H1 (cell line): ENCODE data around the gene CTAG1A. TPM values are rescaled to one million over a fixed set of nuclear protein-coding genes. Genes with fewer than 3 reads are reported as not detected.

Experiments used
- JUN ChIP-seq: IDR thresholded peaks from 2 replicates; pipeline ENCODE4 v1.6.1; 2011; ENCODE audit warnings: low read depth, mild to moderate bottlenecking, improper control_type of control experiment, low read length
- JUND ChIP-seq: IDR thresholded peaks from 2 replicates; pipeline ENCODE4 v1.6.1; 2011; ENCODE audit warnings: mild to moderate bottlenecking, improper control_type of control experiment, low read length
- NANOG ChIP-seq: IDR thresholded peaks from 2 replicates; pipeline ENCODE4 v1.6.1; 2011; ENCODE audit warnings: low read length, low read depth, mild to moderate bottlenecking, inconsistent platforms; ENCODE audit not compliant: insufficient read depth, poor library complexity, severe bottlenecking
- RBBP5 ChIP-seq: IDR thresholded peaks from 2 replicates; pipeline ENCODE4 v1.7.1; 2012; ENCODE audit warnings: low read depth, mild to moderate bottlenecking, inconsistent platforms, low read length, moderate library complexity, borderline replicate concordance
- SIRT6 ChIP-seq: IDR thresholded peaks from one replicate; pipeline ENCODE4 v1.7.1; 2012; ENCODE audit warnings: low read length, inconsistent platforms
- SUZ12 ChIP-seq: fragments of 200-600 bp; sonication (generic); IDR thresholded peaks from 2 replicates; pipeline ENCODE4 v1.6.1; 2012; ENCODE audit warnings: mild to moderate bottlenecking, inconsistent platforms, low read length, moderate library complexity, mixed read lengths
- TBP ChIP-seq: IDR thresholded peaks from 2 replicates; pipeline ENCODE4 v1.6.1; 2011; ENCODE audit warnings: low read depth, low read length, improper control_type of control experiment
- TEAD4 ChIP-seq: IDR thresholded peaks from 2 replicates; pipeline ENCODE4 v1.6.1; 2012; ENCODE audit warnings: low read depth, low read length, inconsistent platforms, mixed read lengths
- polyA plus RNA-seq, 7 experiments: library from polyadenylated mRNA; depleted of rRNA in 3 of 7; stranded (reverse) in 5 of 7; unstranded in 2 of 7; fragments of >200 nt in 5 of 7; fragments of 200-250 nt in 2 of 7; gene quantifications; 1 replicate in 5 of 7; 2 replicates in 1 of 7; 4 replicates in 1 of 7; pipeline versions ENCODE4 v1.2.1 to v1.2.3, GENCODE V29; 2011 to 2013; ENCODE audit warnings: missing spikeins in 2 of 7, mixed read lengths in 2 of 7
- total RNA-seq: library from RNA; stranded (reverse); fragmentation: NEBNext Ultra II Directional; extraction: Animal tissue kit (Norgen Biotek cat#: 25700); gene quantifications from 2 replicates; pipeline ENCODE4 v1.2.1, GENCODE V29; 2021
- TF ChIP-seq, protein P1 (sequence below), 3 experiments: IDR thresholded peaks; 1 replicate in 2 of 3; 2 replicates in 1 of 3; pipeline versions ENCODE4 v1.5.1 to v1.6.1; 2011; ENCODE audit warnings: low read length in 3 of 3, mild to moderate bottlenecking in 3 of 3, inconsistent platforms in 2 of 3, low read depth in 1 of 3, moderate library complexity in 1 of 3; ENCODE audit not compliant: insufficient read depth in 1 of 3; ENCODE audit errors: control extremely low read depth in 1 of 3

CTAG1A gene
- total and polyA plus RNA-seq, 2 of the 8 experiments (the other 6 are each of a cell fraction or from before 2014, with no cell fraction given), result not detected

DNA sequence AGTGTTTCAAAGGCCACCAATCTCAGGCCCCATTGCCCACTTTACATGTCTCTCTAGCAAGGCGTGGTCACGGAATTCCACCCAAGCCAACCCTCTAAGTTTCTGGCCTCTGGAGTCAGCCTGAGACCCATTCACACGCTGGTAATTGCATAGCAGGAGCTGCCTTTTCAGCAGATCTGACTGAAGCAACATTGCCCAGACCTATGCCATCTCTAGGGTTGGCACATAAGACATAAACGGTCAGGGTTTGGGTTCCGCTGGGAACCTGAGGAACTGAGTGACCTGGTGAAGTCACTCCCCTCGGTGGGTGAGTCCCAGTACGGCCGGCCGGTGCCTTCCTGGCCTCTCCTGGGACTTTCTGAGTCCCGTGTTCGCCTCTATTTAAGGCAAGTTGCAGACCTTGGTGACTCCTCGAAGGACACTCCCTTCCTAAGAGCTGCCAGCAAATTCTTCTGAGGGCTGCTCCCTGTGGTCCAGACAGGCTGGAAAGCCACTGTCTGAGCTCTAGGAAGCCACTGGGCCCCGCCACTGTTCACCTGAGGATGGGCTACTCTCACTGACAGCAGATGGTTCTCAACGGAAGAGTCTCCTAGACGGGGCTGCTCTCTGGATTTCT, 15.9 kb downstream of the CTAG1A start (continued):
- TF ChIP-seq, protein P1, sequence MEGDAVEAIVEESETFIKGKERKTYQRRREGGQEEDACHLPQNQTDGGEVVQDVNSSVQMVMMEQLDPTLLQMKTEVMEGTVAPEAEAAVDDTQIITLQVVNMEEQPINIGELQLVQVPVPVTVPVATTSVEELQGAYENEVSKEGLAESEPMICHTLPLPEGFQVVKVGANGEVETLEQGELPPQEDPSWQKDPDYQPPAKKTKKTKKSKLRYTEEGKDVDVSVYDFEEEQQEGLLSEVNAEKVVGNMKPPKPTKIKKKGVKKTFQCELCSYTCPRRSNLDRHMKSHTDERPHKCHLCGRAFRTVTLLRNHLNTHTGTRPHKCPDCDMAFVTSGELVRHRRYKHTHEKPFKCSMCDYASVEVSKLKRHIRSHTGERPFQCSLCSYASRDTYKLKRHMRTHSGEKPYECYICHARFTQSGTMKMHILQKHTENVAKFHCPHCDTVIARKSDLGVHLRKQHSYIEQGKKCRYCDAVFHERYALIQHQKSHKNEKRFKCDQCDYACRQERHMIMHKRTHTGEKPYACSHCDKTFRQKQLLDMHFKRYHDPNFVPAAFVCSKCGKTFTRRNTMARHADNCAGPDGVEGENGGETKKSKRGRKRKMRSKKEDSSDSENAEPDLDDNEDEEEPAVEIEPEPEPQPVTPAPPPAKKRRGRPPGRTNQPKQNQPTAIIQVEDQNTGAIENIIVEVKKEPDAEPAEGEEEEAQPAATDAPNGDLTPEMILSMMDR (IDR thresholded peaks at IDR 0.05; ENCODE audit: control extremely low read depth in 1 of 3, insufficient read depth in 1 of 3, low read depth in 1 of 3, low read length in 3 of 3), result no peak
- TF ChIP-seq JUN (no peak), TEAD4 (no peak), SIRT6 (no peak), TBP (no peak), RBBP5 (no peak), SUZ12 (no peak), JUND (no peak), NANOG (no peak)
